HL-60 (cell line): Measurements from ENCODE around the gene KHDC1.

Source experiments
- DNase-seq, 2 experiments: peaks; one replicate each; pipeline ENCODE4 v3.0.0-alpha.2; 2010 to 2020; ENCODE audit warnings: low read depth in 1 of 2, low spot score in 1 of 2
- H3K27ac ChIP-seq: fragments of 250-450 bp; sonication (Bioruptor Pico); replicated peaks from 2 replicates; pipeline ENCODE4 v1.5.1; 2020; ENCODE audit warnings: mild to moderate bottlenecking, moderate library complexity
- H3K27me3 ChIP-seq: fragments of 250-450 bp; sonication (Bioruptor Pico); 2 replicates; pipeline ENCODE4 v1.5.1; 2021; ENCODE audit warnings: mild to moderate bottlenecking, moderate library complexity; ENCODE audit not compliant: insufficient read depth, poor library complexity, severe bottlenecking
- H3K4me3 ChIP-seq: replicated peaks from 2 replicates; pipeline ENCODE4 v1.5.1; 2011; ENCODE audit warnings: mild to moderate bottlenecking, control low read depth, low read length; ENCODE audit not compliant: insufficient read depth
- CTCF ChIP-seq: IDR thresholded peaks from one replicate; pipeline ENCODE4 v1.5.1; 2011; ENCODE audit warnings: low read length, control low read depth, inconsistent platforms; ENCODE audit not compliant: insufficient read depth
- GABPA ChIP-seq: IDR thresholded peaks from 2 replicates; pipeline ENCODE4 v1.6.1; 2012; ENCODE audit warnings: low read depth
- POLR2AphosphoS5 ChIP-seq: IDR thresholded peaks from 2 replicates; pipeline ENCODE4 v1.6.1; 2012; ENCODE audit warnings: low read depth
- SPI1 ChIP-seq: IDR thresholded peaks from 2 replicates; pipeline ENCODE4 v1.6.1; 2012; ENCODE audit warnings: low read depth, mild to moderate bottlenecking, borderline replicate concordance
- TF ChIP-seq, protein P1 (sequence below): IDR thresholded peaks from 2 replicates; pipeline ENCODE4 v1.6.1; 2012; ENCODE audit warnings: low read depth; ENCODE audit not compliant: insufficient replicate concordance

KHDC1 gene

DNA sequence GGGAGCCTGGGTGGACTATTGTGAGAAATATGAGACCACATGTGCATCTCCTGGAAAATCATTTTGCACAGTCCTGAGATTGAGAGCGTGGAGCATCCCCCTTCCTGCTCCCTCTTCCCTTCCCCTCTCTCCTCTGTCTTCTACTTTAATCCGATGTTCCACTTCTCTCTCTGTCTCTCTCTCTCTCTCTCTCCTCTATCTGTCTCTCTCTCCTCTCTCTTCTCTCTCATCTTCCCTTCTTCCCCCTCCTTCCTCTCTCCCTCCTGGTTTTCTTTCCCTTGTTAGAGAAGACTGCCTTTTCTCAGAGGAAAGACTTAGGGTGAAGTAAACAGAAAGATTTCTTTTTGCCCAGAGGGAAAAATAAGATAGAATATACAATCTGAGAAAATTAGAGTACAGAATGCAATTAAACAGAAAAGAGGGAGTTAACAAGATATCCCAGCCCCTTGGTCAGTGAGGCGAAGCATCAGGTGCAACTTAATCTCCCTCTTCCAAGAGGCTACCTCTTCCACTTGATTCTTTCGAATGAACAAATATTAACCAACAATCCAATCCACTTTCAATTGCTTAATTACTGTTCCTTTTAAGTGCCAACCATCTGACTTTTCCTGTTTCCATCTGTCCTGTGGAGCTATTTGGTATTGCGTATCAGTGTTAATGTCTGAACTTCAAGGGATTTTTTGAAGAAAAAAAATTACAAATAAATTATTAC, 14.6 kb downstream of the KHDC1 start:
- Histone ChIP-seq H3K27me3 (peaks cover 19% of the 10 kb centered on the region), H3K27ac (no peak overlapping the region), H3K4me3 (no peak overlapping the region)
- no peak for TF ChIP-seq CTCF
- TF ChIP-seq, protein P1, sequence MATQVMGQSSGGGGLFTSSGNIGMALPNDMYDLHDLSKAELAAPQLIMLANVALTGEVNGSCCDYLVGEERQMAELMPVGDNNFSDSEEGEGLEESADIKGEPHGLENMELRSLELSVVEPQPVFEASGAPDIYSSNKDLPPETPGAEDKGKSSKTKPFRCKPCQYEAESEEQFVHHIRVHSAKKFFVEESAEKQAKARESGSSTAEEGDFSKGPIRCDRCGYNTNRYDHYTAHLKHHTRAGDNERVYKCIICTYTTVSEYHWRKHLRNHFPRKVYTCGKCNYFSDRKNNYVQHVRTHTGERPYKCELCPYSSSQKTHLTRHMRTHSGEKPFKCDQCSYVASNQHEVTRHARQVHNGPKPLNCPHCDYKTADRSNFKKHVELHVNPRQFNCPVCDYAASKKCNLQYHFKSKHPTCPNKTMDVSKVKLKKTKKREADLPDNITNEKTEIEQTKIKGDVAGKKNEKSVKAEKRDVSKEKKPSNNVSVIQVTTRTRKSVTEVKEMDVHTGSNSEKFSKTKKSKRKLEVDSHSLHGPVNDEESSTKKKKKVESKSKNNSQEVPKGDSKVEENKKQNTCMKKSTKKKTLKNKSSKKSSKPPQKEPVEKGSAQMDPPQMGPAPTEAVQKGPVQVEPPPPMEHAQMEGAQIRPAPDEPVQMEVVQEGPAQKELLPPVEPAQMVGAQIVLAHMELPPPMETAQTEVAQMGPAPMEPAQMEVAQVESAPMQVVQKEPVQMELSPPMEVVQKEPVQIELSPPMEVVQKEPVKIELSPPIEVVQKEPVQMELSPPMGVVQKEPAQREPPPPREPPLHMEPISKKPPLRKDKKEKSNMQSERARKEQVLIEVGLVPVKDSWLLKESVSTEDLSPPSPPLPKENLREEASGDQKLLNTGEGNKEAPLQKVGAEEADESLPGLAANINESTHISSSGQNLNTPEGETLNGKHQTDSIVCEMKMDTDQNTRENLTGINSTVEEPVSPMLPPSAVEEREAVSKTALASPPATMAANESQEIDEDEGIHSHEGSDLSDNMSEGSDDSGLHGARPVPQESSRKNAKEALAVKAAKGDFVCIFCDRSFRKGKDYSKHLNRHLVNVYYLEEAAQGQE, result no peak
- DNase-seq, result no peak

GRCh38 chr6:73242001-73242400, 21.0 kb downstream of the KHDC1 start:
- peaks cover 10% of the 10 kb centered on the region for H3K27me3 ChIP-seq
- no peak for TF ChIP-seq CTCF
- TF ChIP-seq GABPA, result no peak
- no peak for TF ChIP-seq POLR2AphosphoS5
- TF ChIP-seq, protein P1, result no peak
- TF ChIP-seq SPI1, result no peak
- DNase-seq, result no peak
- no peak overlapping the region for H3K4me3 ChIP-seq
- no peak overlapping the region for H3K27ac ChIP-seq

DNA sequence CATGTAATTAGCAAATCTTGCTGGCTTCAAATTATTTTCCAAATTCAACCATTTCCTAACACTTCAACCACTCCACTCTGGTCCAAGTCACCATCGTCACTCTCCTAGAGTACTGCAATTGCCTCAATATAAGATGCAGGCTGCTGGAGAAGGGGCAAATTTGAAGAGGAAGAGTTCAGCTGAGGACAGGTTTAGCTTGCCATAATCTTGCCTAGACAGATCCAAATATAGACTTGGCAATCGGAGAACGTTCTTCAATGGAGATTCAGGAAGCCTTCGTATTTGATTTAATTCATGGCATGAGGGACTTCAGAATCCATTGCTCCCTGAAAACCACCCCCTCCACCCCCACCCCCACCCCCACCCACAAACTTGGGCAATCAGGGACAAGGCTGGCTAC, 22.3 kb downstream of the KHDC1 start:
- Histone ChIP-seq H3K4me3 (no peak overlapping the region), H3K27me3 (peaks cover 2% of the 10 kb centered on the region), H3K27ac (no peak overlapping the region)
- TF ChIP-seq POLR2AphosphoS5, result no peak
- no peak for TF ChIP-seq CTCF
- TF ChIP-seq, protein P1, result no peak
- no peak for TF ChIP-seq SPI1
- DNase-seq, result no peak
